Measurements from ENCODE around the gene MPLKIP.
"Not testable (repeated sequence)": the region's sequence is repeated elsewhere in the genome, so short reads cannot be mapped to it uniquely, and the experiment has no call there.

DNA sequence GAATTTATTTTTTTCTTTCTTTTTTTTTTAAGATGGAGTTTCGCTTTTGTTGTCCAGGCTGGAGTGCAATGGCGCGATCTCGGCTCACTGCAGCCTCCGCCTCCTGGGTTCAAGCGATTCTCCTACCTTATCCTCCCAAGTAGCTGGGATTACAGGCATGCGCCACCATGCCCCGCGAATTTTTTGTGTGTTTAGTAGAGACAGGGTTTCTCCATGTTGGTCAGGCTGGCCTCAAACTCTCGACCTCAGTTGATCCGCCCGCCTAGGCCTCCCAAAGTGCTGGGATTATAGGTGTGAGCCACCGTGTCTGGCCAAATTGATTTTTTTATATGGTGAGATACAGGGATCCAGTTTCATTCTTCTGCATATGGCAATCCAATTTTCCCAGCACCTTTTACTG, 5.5 kb upstream of the MPLKIP start:
- TF ChIP-seq, protein P1, sequence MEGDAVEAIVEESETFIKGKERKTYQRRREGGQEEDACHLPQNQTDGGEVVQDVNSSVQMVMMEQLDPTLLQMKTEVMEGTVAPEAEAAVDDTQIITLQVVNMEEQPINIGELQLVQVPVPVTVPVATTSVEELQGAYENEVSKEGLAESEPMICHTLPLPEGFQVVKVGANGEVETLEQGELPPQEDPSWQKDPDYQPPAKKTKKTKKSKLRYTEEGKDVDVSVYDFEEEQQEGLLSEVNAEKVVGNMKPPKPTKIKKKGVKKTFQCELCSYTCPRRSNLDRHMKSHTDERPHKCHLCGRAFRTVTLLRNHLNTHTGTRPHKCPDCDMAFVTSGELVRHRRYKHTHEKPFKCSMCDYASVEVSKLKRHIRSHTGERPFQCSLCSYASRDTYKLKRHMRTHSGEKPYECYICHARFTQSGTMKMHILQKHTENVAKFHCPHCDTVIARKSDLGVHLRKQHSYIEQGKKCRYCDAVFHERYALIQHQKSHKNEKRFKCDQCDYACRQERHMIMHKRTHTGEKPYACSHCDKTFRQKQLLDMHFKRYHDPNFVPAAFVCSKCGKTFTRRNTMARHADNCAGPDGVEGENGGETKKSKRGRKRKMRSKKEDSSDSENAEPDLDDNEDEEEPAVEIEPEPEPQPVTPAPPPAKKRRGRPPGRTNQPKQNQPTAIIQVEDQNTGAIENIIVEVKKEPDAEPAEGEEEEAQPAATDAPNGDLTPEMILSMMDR (conservative IDR thresholded peaks at IDR 0.05; ENCODE audit: low read length), result not testable (repeated sequence)
- TF ChIP-seq EZH2phosphoT487 (IDR thresholded peaks at IDR 0.05; ENCODE audit: borderline replicate concordance), result not testable (repeated sequence)
